Measurements from ENCODE around the gene RELL2. TPM values are rescaled to one million over a fixed set of nuclear protein-coding genes. Genes with fewer than 3 reads are reported as not detected.
A peak's percentile ranks its signal among the peaks of the same experiment; 100 is the strongest.

Gene RELL2
- polyA plus RNA-seq, 1 of the 3 experiments (the other 2 are of a cell fraction) = 15.6 TPM

- H3K36me3 ChIP-seq (replicated peaks in 1 of 2; ENCODE audit: control insufficient read depth in 1 of 2, insufficient read depth in 2 of 2, low read length in 1 of 2) = no peaks in the 10 kb centered on the region
- H3F3A ChIP-seq (replicated peaks; ENCODE audit: insufficient read depth) = peaks cover 6% of the 10 kb centered on the region
- CTCF ChIA-PET = interaction anchor here (0.6 to 4.8 kb wide), 5 partner anchors 9 to 66 kb away, joined by 3 to 47 read pairs (median 5); partner anchors contain the start of gene DIAPH1
- TF ChIP-seq POLR2AphosphoS5 (IDR thresholded peaks at IDR 0.05; ENCODE audit: low read depth, low read length) (no peak), YY1 (IDR thresholded peaks at IDR 0.05; ENCODE audit: low read depth) (no peak), NFIC (IDR thresholded peaks at IDR 0.05; ENCODE audit: borderline replicate concordance) (no peak), RCOR1 (IDR thresholded peaks at IDR 0.05; ENCODE audit: low read length) (no peak), ELF1 (IDR thresholded peaks at IDR 0.05) (no peak), REST (IDR thresholded peaks at IDR 0.05; ENCODE audit: low read depth, low read length) (no peak), RFX5 (IDR thresholded peaks at IDR 0.05; ENCODE audit: low read length) (no peak), JUND (IDR thresholded peaks at IDR 0.05) (no peak)
- H3K4me1 ChIP-seq (ENCODE audit: control insufficient read depth in 1 of 2, insufficient read depth in 2 of 2, low read depth in 1 of 2, low read length in 1 of 2) = peaks cover 0 to 8% of the 10 kb centered on the region in 2 experiments; a peak in 2 of 4 replicates
- no peaks in the 10 kb centered on the region for H3K9me3 ChIP-seq
- peaks cover 95% of the 10 kb centered on the region for H3K79me2 ChIP-seq (ENCODE audit: insufficient read depth)
- no peaks in the 10 kb centered on the region for H3K9me2 ChIP-seq
- no peak overlapping the region for H3K4me2 ChIP-seq
- DNase-seq = no peak
- H3K9ac ChIP-seq = no peak overlapping the region
- no peaks in the 10 kb centered on the region for H4K20me1 ChIP-seq (ENCODE audit: insufficient read depth)
- POLR2A ChIA-PET = no interaction called here
- no peak overlapping the region for H2AFZ ChIP-seq (ENCODE audit: low read depth)
- no peak overlapping the region for H3K4me3 ChIP-seq (ENCODE audit: low read depth in 2 of 2, low read length in 1 of 2)
- no peaks in the 10 kb centered on the region for H3K27me3 ChIP-seq (ENCODE audit: insufficient read depth)
- 86% methylated on average over 6 of the region's 6 CpGs for WGBS (ENCODE audit: low lambda C conversion rate)
- peak overlapping the region in 1 of 2 experiments; percentile 69; a peak in 2 of 4 replicates for H3K27ac ChIP-seq (ENCODE audit: low read depth in 2 of 2, low read length in 1 of 2)
Observed at GRCh38 chr5:141605523-141606277, 31.1 kb upstream of the RELL2 start.

- Histone ChIP-seq H3K9me2 (no peaks in the 10 kb centered on the region), H2AFZ (ENCODE audit: low read depth) (no peak overlapping the region), H3K9me3 (no peaks in the 10 kb centered on the region), H3K27ac (ENCODE audit: low read depth in 2 of 2, low read length in 1 of 2) (no peak overlapping the region), H3K36me3 (replicated peaks in 1 of 2; ENCODE audit: control insufficient read depth in 1 of 2, insufficient read depth in 2 of 2, low read length in 1 of 2) (peaks cover 4% of the 10 kb centered on the region in 2 experiments), H3K27me3 (ENCODE audit: insufficient read depth) (no peaks in the 10 kb centered on the region), H3K9ac (no peak overlapping the region), H3K4me2 (no peak overlapping the region), H3F3A (replicated peaks; ENCODE audit: insufficient read depth) (peaks cover 6% of the 10 kb centered on the region), H3K4me3 (ENCODE audit: low read depth in 2 of 2, low read length in 1 of 2) (no peak overlapping the region), H4K20me1 (ENCODE audit: insufficient read depth) (no peaks in the 10 kb centered on the region), H3K79me2 (ENCODE audit: insufficient read depth) (peaks cover 94% of the 10 kb centered on the region), H3K4me1 (ENCODE audit: control insufficient read depth in 1 of 2, insufficient read depth in 2 of 2, low read depth in 1 of 2, low read length in 1 of 2) (peaks cover 0 to 8% of the 10 kb centered on the region in 2 experiments; a peak in 2 of 4 replicates)
- ChIA-PET POLR2A (no interaction called here), CTCF (interaction anchor here (1.2 to 4.2 kb wide), 4 partner anchors 11 to 16 kb away, joined by 5 to 32 read pairs (median 10); partner anchors contain the start of gene DIAPH1)
- no peak for DNase-seq
- WGBS (ENCODE audit: low lambda C conversion rate) = 64% methylated on average over 2 of the region's 2 CpGs
- TF ChIP-seq POLR2AphosphoS5 (IDR thresholded peaks at IDR 0.05; ENCODE audit: low read depth, low read length) (no peak), FOXM1 (IDR thresholded peaks at IDR 0.05; ENCODE audit: low read depth) (no peak), YY1 (IDR thresholded peaks at IDR 0.05; ENCODE audit: low read depth) (no peak), CTCF (IDR thresholded peaks at IDR 0.05) (no peak), GABPA (IDR thresholded peaks at IDR 0.05; ENCODE audit: low read depth) (no peak), SIN3A (IDR thresholded peaks at IDR 0.05; ENCODE audit: borderline replicate concordance, low read depth, low read length) (no peak), MXI1 (IDR thresholded peaks at IDR 0.05; ENCODE audit: low read depth, low read length) (no peak), ZBTB33 (IDR thresholded peaks at IDR 0.05; ENCODE audit: borderline replicate concordance, low read depth) (no peak), PBX3 (IDR thresholded peaks at IDR 0.05) (no peak), SMC3 (IDR thresholded peaks at IDR 0.05; ENCODE audit: low read depth, low read length) (no peak), RAD21 (IDR thresholded peaks at IDR 0.05; ENCODE audit: low read length) (no peak), RCOR1 (IDR thresholded peaks at IDR 0.05; ENCODE audit: low read length) (no peak), MAX (IDR thresholded peaks at IDR 0.05; ENCODE audit: low read depth) (no peak), ELF1 (IDR thresholded peaks at IDR 0.05) (no peak)
Observed at GRCh38 chr5:141608046-141608445, 28.8 kb upstream of the RELL2 start.

All from SK-N-SH (cell line).